ENCODE measurements around the gene ALDH1L2. TPM values are rescaled to one million over a fixed set of nuclear protein-coding genes. Genes with fewer than 3 reads are reported as not detected.

The ALDH1L2 gene
- total RNA-seq, 1 experiment from 2014 or later = 26.1 TPM

DNA sequence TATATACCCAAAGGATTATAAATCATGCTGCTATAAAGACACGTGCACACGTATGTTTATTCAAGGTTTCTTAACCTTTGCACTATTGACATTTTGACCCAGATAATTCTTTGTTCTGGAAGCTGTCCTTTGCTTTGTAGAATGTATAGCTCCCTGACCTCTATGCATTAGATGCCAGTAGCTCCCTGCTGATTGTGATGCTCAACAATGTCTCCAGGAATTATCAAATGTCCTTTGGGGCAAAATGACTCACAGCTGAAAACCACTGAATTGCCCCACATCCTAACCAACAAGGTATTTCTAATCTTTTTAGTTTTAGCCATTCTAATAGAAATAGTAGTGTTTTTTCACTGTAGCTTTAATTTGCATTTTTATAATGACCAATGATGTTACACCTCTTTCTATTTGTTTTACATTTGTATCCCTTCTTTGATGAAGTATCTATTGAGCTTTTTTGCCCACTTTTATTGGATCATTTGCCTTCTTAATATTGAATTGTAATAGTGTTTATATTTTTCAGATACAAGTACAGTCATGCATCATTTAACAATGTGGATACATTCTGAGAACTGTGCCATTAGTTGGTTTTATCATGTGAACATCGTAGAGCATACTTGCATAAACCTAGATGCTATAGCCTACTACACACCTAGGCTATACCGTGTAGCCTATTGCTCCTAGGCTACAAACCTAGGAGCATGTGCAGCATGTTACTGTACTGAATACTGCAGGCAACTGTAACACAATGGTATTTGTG lies 108.5 kb downstream of the ALDH1L2 start:
- H3K27ac Mint-ChIP-seq (ENCODE audit: unreplicated experiment) = no peak overlapping the region
- TF ChIP-seq, protein P1, sequence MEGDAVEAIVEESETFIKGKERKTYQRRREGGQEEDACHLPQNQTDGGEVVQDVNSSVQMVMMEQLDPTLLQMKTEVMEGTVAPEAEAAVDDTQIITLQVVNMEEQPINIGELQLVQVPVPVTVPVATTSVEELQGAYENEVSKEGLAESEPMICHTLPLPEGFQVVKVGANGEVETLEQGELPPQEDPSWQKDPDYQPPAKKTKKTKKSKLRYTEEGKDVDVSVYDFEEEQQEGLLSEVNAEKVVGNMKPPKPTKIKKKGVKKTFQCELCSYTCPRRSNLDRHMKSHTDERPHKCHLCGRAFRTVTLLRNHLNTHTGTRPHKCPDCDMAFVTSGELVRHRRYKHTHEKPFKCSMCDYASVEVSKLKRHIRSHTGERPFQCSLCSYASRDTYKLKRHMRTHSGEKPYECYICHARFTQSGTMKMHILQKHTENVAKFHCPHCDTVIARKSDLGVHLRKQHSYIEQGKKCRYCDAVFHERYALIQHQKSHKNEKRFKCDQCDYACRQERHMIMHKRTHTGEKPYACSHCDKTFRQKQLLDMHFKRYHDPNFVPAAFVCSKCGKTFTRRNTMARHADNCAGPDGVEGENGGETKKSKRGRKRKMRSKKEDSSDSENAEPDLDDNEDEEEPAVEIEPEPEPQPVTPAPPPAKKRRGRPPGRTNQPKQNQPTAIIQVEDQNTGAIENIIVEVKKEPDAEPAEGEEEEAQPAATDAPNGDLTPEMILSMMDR (IDR thresholded peaks at IDR 0.05; ENCODE audit: insufficient read depth in 1 of 2, low read depth in 1 of 2, low read length in 1 of 2, severe bottlenecking in 1 of 2, unreplicated experiment in 1 of 2) = no peak
- H3K9me3 ChIP-seq = no peaks in the 10 kb centered on the region
- no peaks in the 10 kb centered on the region for H3K4me1 ChIP-seq
- H3K36me3 Mint-ChIP-seq (ENCODE audit: insufficient read depth, unreplicated experiment) = no peaks in the 10 kb centered on the region
- ChIA-PET CTCF (no interaction called here), POLR2A (no interaction called here)
- H3K4me3 ChIP-seq (ENCODE audit: low read depth, low read length) = no peak overlapping the region
- no peak for DNase-seq
- no peaks in the 10 kb centered on the region for H3K36me3 ChIP-seq (ENCODE audit: control insufficient read depth, insufficient read depth, low read length)
- H3K4me3 Mint-ChIP-seq (ENCODE audit: unreplicated experiment) = no peak overlapping the region
- H3K27me3 ChIP-seq (replicated peaks; ENCODE audit: control insufficient read depth, insufficient read depth, low read length) = no peaks in the 10 kb centered on the region
- H3K4me1 Mint-ChIP-seq (ENCODE audit: low read depth, unreplicated experiment) = no peaks in the 10 kb centered on the region
- intact Hi-C loops (cut with micrococcal nuclease; ENCODE audit: unreplicated experiment) = no loop called here
- H3K27me3 Mint-ChIP-seq (ENCODE audit: insufficient read depth, unreplicated experiment) = no peaks in the 10 kb centered on the region
- no peaks in the 10 kb centered on the region for H3K9me3 Mint-ChIP-seq (ENCODE audit: unreplicated experiment)
- BruUV-seq (replicated peaks) = no TSS peak

DNA sequence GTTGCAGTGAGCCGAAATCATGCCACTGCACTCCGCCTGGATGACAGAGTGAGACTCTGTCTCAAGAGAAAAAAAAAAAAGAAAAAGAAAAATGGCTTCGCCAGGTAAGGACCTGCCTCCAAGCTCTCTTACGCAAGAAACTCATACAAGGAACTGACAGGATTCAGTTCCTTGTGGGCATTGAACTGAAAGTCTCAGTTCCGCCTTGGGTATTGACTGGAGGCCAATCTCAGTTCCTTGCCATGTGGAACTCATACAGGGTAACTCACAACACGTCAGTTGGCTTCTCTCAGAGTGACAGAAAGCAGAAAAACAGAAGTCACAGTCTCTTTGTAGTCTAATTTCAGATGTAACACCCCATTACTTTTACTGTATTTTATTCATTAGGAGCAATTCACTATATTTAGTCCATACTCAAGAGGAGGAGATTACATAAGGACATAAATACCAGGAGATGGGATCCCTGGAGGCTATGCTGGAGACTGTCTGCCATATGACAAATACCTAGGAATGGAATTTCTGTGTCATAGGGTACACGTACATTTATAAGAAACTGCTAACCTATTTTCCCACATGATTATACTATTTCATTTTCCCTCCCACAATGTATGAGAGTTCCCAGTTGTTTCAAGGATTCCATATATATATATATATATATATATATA lies 109.5 kb downstream of the ALDH1L2 start:
- Mint-ChIP-seq H3K9me3 (ENCODE audit: unreplicated experiment) (no peaks in the 10 kb centered on the region), H3K27ac (ENCODE audit: unreplicated experiment) (no peak overlapping the region), H3K4me3 (ENCODE audit: unreplicated experiment) (no peak overlapping the region), H3K36me3 (ENCODE audit: insufficient read depth, unreplicated experiment) (no peaks in the 10 kb centered on the region), H3K4me1 (ENCODE audit: low read depth, unreplicated experiment) (no peaks in the 10 kb centered on the region), H3K27me3 (ENCODE audit: insufficient read depth, unreplicated experiment) (no peaks in the 10 kb centered on the region)
- DNase-seq = no peak
- ChIA-PET CTCF (no interaction called here), POLR2A (no interaction called here)
- Histone ChIP-seq H3K4me1 (no peaks in the 10 kb centered on the region), H3K9me3 (no peaks in the 10 kb centered on the region), H3K36me3 (ENCODE audit: control insufficient read depth, insufficient read depth, low read length) (no peaks in the 10 kb centered on the region), H3K4me3 (ENCODE audit: low read depth, low read length) (no peak overlapping the region), H3K27me3 (replicated peaks; ENCODE audit: control insufficient read depth, insufficient read depth, low read length) (no peaks in the 10 kb centered on the region)
- TF ChIP-seq, protein P1 (IDR thresholded peaks at IDR 0.05; ENCODE audit: insufficient read depth in 1 of 2, low read depth in 1 of 2, low read length in 1 of 2, severe bottlenecking in 1 of 2, unreplicated experiment in 1 of 2) = no peak
- intact Hi-C loops (cut with micrococcal nuclease; ENCODE audit: unreplicated experiment) = no loop called here
- BruUV-seq (replicated peaks) = no TSS peak

DNA sequence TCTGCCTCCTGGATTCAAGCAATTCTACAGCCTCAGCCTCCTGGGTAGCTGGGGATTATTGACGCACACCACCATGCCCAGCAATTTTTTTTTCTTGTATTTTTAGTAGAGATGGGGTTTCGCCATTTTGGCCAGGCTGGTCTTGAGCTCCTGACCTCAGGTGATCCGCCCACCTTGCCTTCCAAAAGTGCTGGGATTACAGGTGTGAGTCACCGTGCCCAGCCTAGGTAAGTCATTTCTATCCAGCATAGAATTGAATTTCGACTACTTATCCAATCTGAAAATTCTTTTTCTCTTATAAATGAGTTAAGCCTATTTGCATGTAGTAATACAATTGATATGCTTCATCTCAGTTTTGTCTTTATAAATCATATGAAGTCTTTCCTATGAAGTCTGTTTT lies 111.0 kb downstream of the ALDH1L2 start:
- TF ChIP-seq, protein P1 (IDR thresholded peaks at IDR 0.05; ENCODE audit: insufficient read depth in 1 of 2, low read depth in 1 of 2, low read length in 1 of 2, severe bottlenecking in 1 of 2, unreplicated experiment in 1 of 2) = no peak
- no peak overlapping the region for H3K27ac Mint-ChIP-seq (ENCODE audit: unreplicated experiment)
- H3K27me3 ChIP-seq (replicated peaks; ENCODE audit: control insufficient read depth, insufficient read depth, low read length) = no peaks in the 10 kb centered on the region
- H3K27me3 Mint-ChIP-seq (ENCODE audit: insufficient read depth, unreplicated experiment) = no peaks in the 10 kb centered on the region
- no peaks in the 10 kb centered on the region for H3K36me3 ChIP-seq (ENCODE audit: control insufficient read depth, insufficient read depth, low read length)
- H3K4me3 ChIP-seq (ENCODE audit: low read depth, low read length) = no peak overlapping the region
- ChIA-PET POLR2A (no interaction called here), CTCF (no interaction called here)
- H3K9me3 ChIP-seq = no peaks in the 10 kb centered on the region
- no peak for DNase-seq
- no peaks in the 10 kb centered on the region for H3K36me3 Mint-ChIP-seq (ENCODE audit: insufficient read depth, unreplicated experiment)
- no peaks in the 10 kb centered on the region for H3K4me1 Mint-ChIP-seq (ENCODE audit: low read depth, unreplicated experiment)
- intact Hi-C loops (cut with micrococcal nuclease; ENCODE audit: unreplicated experiment) = no loop called here
- no TSS peak for BruUV-seq (replicated peaks)
- no peaks in the 10 kb centered on the region for H3K4me1 ChIP-seq
- H3K4me3 Mint-ChIP-seq (ENCODE audit: unreplicated experiment) = no peak overlapping the region
- no peaks in the 10 kb centered on the region for H3K9me3 Mint-ChIP-seq (ENCODE audit: unreplicated experiment)

Measured in Caco-2 (cell line).